Nephron (organoid): ENCODE results near the gene DCUN1D4.
A peak's percentile ranks its signal among the peaks of the same experiment; 100 is the strongest.

Experiments
- H3K27ac Mint-ChIP-seq, 3 experiments: 2 replicates each; pipeline ENCODE4 v1.8.0; 2020; ENCODE audit warnings: mixed read lengths in 3 of 3, mild to moderate bottlenecking in 2 of 3, moderate library complexity in 1 of 3
- H3K27me3 Mint-ChIP-seq: 2 replicates; pipeline ENCODE4 v1.8.0; 2021; ENCODE audit warnings: low read depth, mild to moderate bottlenecking, moderate library complexity, mixed read lengths
- H3K36me3 Mint-ChIP-seq: 2 replicates; pipeline ENCODE4 v1.8.0; 2020; ENCODE audit warnings: low read depth, mixed read lengths
- H3K4me1 Mint-ChIP-seq: 2 replicates; pipeline ENCODE4 v1.8.0; 2020; ENCODE audit warnings: mixed read lengths
- H3K4me3 Mint-ChIP-seq, 3 experiments: 2 replicates each; pipeline ENCODE4 v1.8.0; 2020; ENCODE audit warnings: mild to moderate bottlenecking in 3 of 3, mixed read lengths in 3 of 3, moderate library complexity in 2 of 3
- H3K9me3 Mint-ChIP-seq: 2 replicates; pipeline ENCODE4 v1.8.0; 2020; ENCODE audit warnings: mixed read lengths
- TF ChIP-seq, protein P1 (sequence below), 3 experiments: fragments of 200-600 bp; sonication (generic); IDR thresholded peaks; one replicate each; pipeline ENCODE4 v1.5.0; 2021; ENCODE audit warnings: antibody characterized with exemption in 3 of 3; ENCODE audit not compliant: unreplicated experiment in 3 of 3

DCUN1D4 gene

DNA sequence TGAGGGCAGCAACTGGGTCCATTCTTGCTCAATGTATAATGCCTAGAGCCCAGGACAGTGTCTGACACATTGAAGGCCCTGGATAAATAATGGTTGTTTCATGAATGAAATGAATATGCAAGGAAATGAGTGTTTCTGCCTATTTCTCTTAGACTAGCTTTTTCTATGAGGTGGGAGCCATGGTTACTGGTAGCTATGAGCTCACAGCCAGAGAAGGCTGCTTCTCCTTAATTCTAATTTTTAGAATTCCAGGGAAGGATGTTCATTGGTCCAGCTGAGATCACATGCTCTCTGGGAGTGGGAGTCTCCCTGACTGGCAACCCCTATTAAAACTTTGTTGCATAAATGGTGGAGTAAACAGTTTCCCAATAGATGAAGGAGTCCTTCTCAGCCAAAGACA, 9.7 kb upstream of the DCUN1D4 start:
- Mint-ChIP-seq H3K27ac (no peak overlapping the region), H3K27me3 (no peaks in the 10 kb centered on the region), H3K36me3 (no peaks in the 10 kb centered on the region), H3K4me3 (no peak overlapping the region), H3K4me1 (peaks cover 11% of the 10 kb centered on the region), H3K9me3 (no peaks in the 10 kb centered on the region)
- TF ChIP-seq, protein P1, sequence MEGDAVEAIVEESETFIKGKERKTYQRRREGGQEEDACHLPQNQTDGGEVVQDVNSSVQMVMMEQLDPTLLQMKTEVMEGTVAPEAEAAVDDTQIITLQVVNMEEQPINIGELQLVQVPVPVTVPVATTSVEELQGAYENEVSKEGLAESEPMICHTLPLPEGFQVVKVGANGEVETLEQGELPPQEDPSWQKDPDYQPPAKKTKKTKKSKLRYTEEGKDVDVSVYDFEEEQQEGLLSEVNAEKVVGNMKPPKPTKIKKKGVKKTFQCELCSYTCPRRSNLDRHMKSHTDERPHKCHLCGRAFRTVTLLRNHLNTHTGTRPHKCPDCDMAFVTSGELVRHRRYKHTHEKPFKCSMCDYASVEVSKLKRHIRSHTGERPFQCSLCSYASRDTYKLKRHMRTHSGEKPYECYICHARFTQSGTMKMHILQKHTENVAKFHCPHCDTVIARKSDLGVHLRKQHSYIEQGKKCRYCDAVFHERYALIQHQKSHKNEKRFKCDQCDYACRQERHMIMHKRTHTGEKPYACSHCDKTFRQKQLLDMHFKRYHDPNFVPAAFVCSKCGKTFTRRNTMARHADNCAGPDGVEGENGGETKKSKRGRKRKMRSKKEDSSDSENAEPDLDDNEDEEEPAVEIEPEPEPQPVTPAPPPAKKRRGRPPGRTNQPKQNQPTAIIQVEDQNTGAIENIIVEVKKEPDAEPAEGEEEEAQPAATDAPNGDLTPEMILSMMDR (IDR thresholded peaks at IDR 0.05; ENCODE audit: unreplicated experiment in 3 of 3), result no peak

DNA sequence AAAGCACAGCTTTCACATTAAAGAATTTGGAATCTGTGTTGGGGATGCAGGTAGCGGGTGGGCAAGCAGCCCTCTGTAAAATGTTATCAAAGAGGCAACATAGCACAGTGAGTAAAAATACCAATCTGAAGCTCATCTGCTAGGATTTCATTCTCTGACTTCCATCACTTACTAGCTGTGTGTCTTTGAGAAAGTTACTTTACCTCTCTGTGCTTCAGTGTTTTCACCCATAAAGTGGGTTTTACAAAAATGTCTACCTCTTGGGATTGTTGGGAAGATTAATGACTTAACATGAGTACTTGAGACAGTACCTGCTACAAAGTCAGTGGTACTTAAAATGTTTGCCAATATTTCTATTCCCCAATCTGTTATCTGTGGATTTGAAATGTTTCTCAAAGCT, 7.9 kb upstream of the DCUN1D4 start:
- Mint-ChIP-seq H3K4me1 (peaks cover 11% of the 10 kb centered on the region), H3K36me3 (no peaks in the 10 kb centered on the region), H3K27ac (peak overlapping the region in 2 of 3 experiments; percentile 34 to 82), H3K9me3 (no peaks in the 10 kb centered on the region), H3K27me3 (peaks cover 5% of the 10 kb centered on the region), H3K4me3 (no peak overlapping the region)
- TF ChIP-seq, protein P1 (IDR thresholded peaks at IDR 0.05; ENCODE audit: unreplicated experiment in 3 of 3), result no peak

DNA sequence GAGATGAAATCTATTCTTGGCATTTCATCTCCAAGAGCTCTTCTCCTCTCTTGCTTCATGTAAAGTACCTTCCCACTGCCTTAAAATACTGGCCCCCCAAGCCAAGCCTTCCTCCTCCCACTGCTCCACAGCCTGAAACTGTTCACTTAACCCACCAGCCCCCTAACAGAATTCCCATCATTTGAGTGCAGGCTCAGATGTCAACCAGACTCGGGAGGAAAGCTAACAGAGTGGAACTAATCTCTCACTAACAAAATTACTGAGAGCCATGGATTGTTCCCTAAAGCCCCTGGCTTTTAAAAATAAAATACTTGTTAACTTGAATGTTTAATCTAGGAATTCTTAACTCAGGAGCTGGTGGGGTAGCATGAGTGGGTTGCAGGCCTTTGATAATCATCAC, 7.1 kb upstream of the DCUN1D4 start:
- H3K4me3 Mint-ChIP-seq, result no peak overlapping the region
- H3K27me3 Mint-ChIP-seq, result peaks cover 5% of the 10 kb centered on the region
- peaks cover 11% of the 10 kb centered on the region for H3K4me1 Mint-ChIP-seq
- TF ChIP-seq, protein P1 (IDR thresholded peaks at IDR 0.05; ENCODE audit: unreplicated experiment in 3 of 3), result no peak
- peak overlapping the region; percentile 34 to 82 (median 56) for H3K27ac Mint-ChIP-seq
- H3K36me3 Mint-ChIP-seq, result no peaks in the 10 kb centered on the region
- H3K9me3 Mint-ChIP-seq, result no peaks in the 10 kb centered on the region

DNA sequence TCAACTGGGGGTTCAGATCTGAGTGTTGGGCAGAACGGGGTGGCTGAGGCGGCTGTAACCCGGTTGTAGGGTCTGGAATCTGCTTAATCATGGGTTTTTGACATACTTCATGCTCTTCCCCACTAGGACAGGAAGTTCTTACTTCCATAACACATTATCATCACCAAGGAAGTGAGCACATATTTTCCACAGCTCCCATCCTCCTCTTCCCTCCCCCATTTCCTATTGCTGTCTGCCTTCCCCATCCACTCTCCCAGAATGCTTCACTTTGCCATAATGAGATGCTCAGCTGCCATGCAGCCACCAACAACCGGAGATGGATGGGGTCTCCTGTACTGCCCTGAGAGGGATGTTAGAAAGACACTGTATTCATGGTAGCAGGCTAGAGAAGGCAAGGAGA, 6.4 kb upstream of the DCUN1D4 start:
- TF ChIP-seq, protein P1 (IDR thresholded peaks at IDR 0.05; ENCODE audit: unreplicated experiment in 3 of 3), result no peak
- H3K4me3 Mint-ChIP-seq, result peak overlapping the region in 1 of 3 experiments; percentile 12
- no peaks in the 10 kb centered on the region for H3K36me3 Mint-ChIP-seq
- H3K27me3 Mint-ChIP-seq, result peaks cover 5% of the 10 kb centered on the region
- H3K27ac Mint-ChIP-seq, result peak overlapping the region; percentile 34 to 82 (median 56)
- peaks cover 11% of the 10 kb centered on the region for H3K4me1 Mint-ChIP-seq
- H3K9me3 Mint-ChIP-seq, result no peaks in the 10 kb centered on the region

DNA sequence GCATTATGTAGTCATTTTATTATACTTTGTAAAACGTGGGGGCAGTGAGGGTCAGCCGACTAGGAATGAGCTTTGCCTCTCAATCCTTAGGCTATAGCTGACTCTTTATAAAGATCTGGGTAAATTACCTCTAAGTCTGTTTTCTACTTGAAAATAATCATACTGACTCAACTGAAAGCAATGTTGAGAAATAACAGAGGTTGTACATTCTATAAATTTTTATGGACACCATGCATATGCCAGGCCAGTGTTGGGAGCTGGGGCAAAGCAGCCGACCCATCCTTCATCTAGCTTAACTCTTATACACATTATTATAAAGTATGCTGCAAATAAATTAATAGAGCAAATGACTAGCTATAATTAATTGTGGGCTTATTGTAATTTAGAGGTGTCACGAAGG, 2.2 kb upstream of the DCUN1D4 start:
- TF ChIP-seq, protein P1 (IDR thresholded peaks at IDR 0.05; ENCODE audit: unreplicated experiment in 3 of 3), result no peak
- peak overlapping the region; percentile 43 to 50 (median 49) for H3K4me3 Mint-ChIP-seq
- peaks cover 5% of the 10 kb centered on the region for H3K27me3 Mint-ChIP-seq
- no peaks in the 10 kb centered on the region for H3K36me3 Mint-ChIP-seq
- H3K4me1 Mint-ChIP-seq, result peaks cover 18% of the 10 kb centered on the region
- H3K9me3 Mint-ChIP-seq, result no peaks in the 10 kb centered on the region
- H3K27ac Mint-ChIP-seq, result no peak overlapping the region

- Mint-ChIP-seq H3K36me3 (no peaks in the 10 kb centered on the region), H3K27me3 (peaks cover 5% of the 10 kb centered on the region), H3K9me3 (no peaks in the 10 kb centered on the region), H3K27ac (peak overlapping the region; percentile 87 to 96 (median 95)), H3K4me3 (peak overlapping the region; percentile 89 to 93 (median 93)), H3K4me1 (peaks cover 24% of the 10 kb centered on the region)
- TF ChIP-seq, protein P1 (IDR thresholded peaks at IDR 0.05; ENCODE audit: unreplicated experiment in 3 of 3), result no peak
Observed at GRCh38 chr4:51842167-51842553, 793 bp upstream of the DCUN1D4 start.
